Keratinocyte (primary cell): ENCODE results near the gene CNNM3.

Experiments used
- CTCF ChIP-seq, 3 experiments: IDR thresholded peaks in 1 of 3; conservative IDR thresholded peaks in 1 of 3; optimal IDR thresholded peaks in 1 of 3; 2 replicates in 2 of 3; 3 replicates in 1 of 3; pipeline versions ENCODE3 to v1.5.1; 2011; ENCODE audit warnings: low read length in 3 of 3, mild to moderate bottlenecking in 3 of 3, moderate library complexity in 2 of 3, control low read depth in 1 of 3, inconsistent platforms in 1 of 3; ENCODE audit not compliant: insufficient read depth in 2 of 3; ENCODE audit errors: extremely low read depth in 1 of 3
- EZH2 ChIP-seq: IDR thresholded peaks from one replicate; pipeline ENCODE4 v1.6.1; 2012; ENCODE audit warnings: inconsistent platforms, mild to moderate bottlenecking, low read length, moderate library complexity

- TF ChIP-seq CTCF (optimal IDR thresholded peaks at IDR 0.05 in 1 of 3, IDR thresholded peaks at IDR 0.05 in 1 of 3, conservative IDR thresholded peaks at IDR 0.05 in 1 of 3; ENCODE audit: extremely low read depth in 1 of 3, insufficient read depth in 2 of 3, low read length in 3 of 3) (no peak), EZH2 (no peak)
Measured at GRCh38 chr2:96799623-96799935, 16.5 kb upstream of the CNNM3 start.
